Uterus (tissue), 4 donors: ENCODE results near the gene TPRA1. TPM values are rescaled to one million over a fixed set of nuclear protein-coding genes. Genes with fewer than 3 reads are reported as not detected.

Source experiments
- DNase-seq, 2 donors: peaks; one replicate each; pipeline ENCODE4 v3.0.0-alpha.2; 2019 to 2020
- H3K27ac ChIP-seq, 2 donors: fragments of 200-600 bp; sonication (generic); 1 replicate in 1 of 2; 2 replicates in 1 of 2; pipeline ENCODE4 v1.5.1; 2016 to 2018
- H3K27me3 ChIP-seq, 2 donors: fragments of 200-600 bp; sonication (generic); one replicate each; pipeline ENCODE4 v1.5.1; 2018 to 2019; ENCODE audit warnings: control low read depth in 1 of 2
- H3K36me3 ChIP-seq, 2 donors: fragments of 200-600 bp; sonication (generic); one replicate each; pipeline ENCODE4 v1.5.1; 2019; ENCODE audit warnings: control low read depth in 1 of 2
- H3K4me1 ChIP-seq, 2 donors: fragments of 200-600 bp; sonication (generic); one replicate each; pipeline ENCODE4 v1.5.1; 2018 to 2019; ENCODE audit warnings: control low read depth in 1 of 2
- H3K4me3 ChIP-seq, 2 donors: fragments of 200-600 bp; sonication (generic); 1 replicate in 1 of 2; 2 replicates in 1 of 2; pipeline ENCODE4 v1.5.1; 2018 to 2019; ENCODE audit warnings: mild to moderate bottlenecking in 1 of 2
- H3K9me3 ChIP-seq, 2 donors: fragments of 200-600 bp; sonication (generic); one replicate each; pipeline ENCODE4 v1.5.1; 2019; ENCODE audit warnings: control low read depth in 1 of 2
- POLR2A ChIP-seq, 2 donors: fragments of 450-650 bp; IDR thresholded peaks; one replicate each; pipeline ENCODE4 v1.6.1; 2016; ENCODE audit warnings: antibody characterized with exemption in 2 of 2, mild to moderate bottlenecking in 1 of 2, moderate library complexity in 1 of 2
- intact Hi-C: fragments of 100-400 bp; cut with DNase I; formaldehyde crosslinking; loops from one replicate; pipeline ENCODE4 v1.15.1; 2023; ENCODE audit warnings: low total_unique reads
- total RNA-seq, 4 donors: library from RNA; depleted of rRNA in 3 of 4; stranded (reverse); fragments of >200 nt in 3 of 4; gene quantifications; one replicate each; pipeline versions ENCODE4 v1.1.0 to v1.2.4, GENCODE V29; 2014 to 2023
- TF ChIP-seq, protein P1 (sequence below), 4 experiments: fragments of 200-600 bp in 2 of 4; fragments of 450-650 bp in 2 of 4; sonication (generic) in 2 of 4; IDR thresholded peaks; one replicate each; pipeline ENCODE4 v1.5.1; 2016 to 2019; ENCODE audit warnings: antibody characterized with exemption in 4 of 4, mild to moderate bottlenecking in 2 of 4, moderate library complexity in 1 of 4
- donor health status: DM: yes; HTN: yes; CAD: no.

Gene TPRA1
- total RNA-seq, 4 donors from 2014 or later, result 22.4 to 72.5 (median 37.7) TPM

DNA sequence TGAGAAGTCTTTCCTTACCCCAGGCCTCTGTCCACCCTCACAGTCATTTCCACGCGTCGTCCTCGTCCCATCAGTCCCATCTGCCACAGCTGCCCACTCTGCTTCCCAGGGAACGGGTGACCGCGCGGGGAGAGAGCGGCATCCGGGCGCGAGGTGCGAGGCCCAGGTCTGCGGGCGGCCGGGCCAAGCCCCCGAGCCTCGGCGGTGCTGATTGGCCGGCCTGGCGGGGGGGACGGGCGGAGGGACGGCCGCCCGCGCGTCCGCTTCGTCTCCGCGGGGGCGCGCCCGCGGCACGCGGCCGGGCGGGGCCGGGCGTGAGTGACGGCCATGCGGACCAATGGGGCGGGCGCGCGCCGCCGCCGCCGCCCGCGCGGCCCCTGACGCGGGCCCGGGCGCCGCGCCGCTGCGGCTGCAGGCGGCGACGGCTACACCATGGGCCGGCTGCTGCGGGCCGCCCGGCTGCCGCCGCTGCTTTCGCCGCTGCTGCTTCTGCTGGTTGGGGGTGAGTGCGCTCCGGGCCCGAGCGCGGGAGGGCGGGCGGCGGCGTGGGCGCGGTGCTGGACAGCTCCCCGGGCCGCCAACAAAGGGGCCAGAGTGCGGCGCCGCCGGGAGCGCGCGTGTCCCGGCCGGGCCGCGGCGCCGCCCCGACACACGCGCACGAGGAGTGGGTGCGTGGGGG is 38.4 kb upstream of the TPRA1 start, which contains the start of gene PODXL2:
Gene PODXL2, plus strand, starts transcription at position 398 of the 679 bp plus-strand sequence. Its CDS starts 35 bp downstream, at position 433.
- no peaks in the 10 kb centered on the region for H3K36me3 ChIP-seq
- peak within 1 kb of the TSS; percentile 22 to 47 for H3K4me3 ChIP-seq
- no peak within 1 kb of the TSS for H3K27ac ChIP-seq
- intact Hi-C loops, result no loop called here
- H3K4me1 ChIP-seq, result peaks cover 0 to 8% of the 10 kb centered on the region in 2 donors
- no peaks in the 10 kb centered on the region for H3K9me3 ChIP-seq
- peaks cover 0 to 4% of the 10 kb centered on the region in 2 donors for H3K27me3 ChIP-seq
- TF ChIP-seq POLR2A (IDR thresholded peaks at IDR 0.05), result no peak
- TF ChIP-seq, protein P1, sequence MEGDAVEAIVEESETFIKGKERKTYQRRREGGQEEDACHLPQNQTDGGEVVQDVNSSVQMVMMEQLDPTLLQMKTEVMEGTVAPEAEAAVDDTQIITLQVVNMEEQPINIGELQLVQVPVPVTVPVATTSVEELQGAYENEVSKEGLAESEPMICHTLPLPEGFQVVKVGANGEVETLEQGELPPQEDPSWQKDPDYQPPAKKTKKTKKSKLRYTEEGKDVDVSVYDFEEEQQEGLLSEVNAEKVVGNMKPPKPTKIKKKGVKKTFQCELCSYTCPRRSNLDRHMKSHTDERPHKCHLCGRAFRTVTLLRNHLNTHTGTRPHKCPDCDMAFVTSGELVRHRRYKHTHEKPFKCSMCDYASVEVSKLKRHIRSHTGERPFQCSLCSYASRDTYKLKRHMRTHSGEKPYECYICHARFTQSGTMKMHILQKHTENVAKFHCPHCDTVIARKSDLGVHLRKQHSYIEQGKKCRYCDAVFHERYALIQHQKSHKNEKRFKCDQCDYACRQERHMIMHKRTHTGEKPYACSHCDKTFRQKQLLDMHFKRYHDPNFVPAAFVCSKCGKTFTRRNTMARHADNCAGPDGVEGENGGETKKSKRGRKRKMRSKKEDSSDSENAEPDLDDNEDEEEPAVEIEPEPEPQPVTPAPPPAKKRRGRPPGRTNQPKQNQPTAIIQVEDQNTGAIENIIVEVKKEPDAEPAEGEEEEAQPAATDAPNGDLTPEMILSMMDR (IDR thresholded peaks at IDR 0.05), result no peak
- DNase-seq, result peak in 1 of 2 donors; percentile 48

DNA sequence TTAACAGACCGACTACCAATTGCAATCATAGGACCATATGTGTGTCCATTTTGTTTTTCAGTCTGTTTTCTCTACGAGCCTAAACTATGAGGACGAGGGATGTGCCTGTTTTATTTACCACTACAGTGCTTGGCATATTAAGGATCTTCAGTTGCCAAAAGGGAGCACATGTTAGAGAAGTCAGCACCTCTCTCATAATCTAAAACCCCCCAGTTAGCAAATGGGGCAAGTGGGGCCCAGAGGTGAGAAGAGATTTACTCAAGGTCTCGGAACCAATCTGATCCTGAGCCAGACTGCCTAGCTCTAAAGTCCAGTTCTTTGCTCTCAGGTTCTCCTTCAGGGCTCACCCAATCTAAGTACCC is 37.9 kb upstream of the TPRA1 start:
- Histone ChIP-seq H3K4me1 (peaks cover 0 to 8% of the 10 kb centered on the region in 2 donors), H3K27ac (no peak overlapping the region), H3K27me3 (peaks cover 0 to 4% of the 10 kb centered on the region in 2 donors), H3K4me3 (no peak overlapping the region), H3K9me3 (no peaks in the 10 kb centered on the region), H3K36me3 (no peaks in the 10 kb centered on the region)
- intact Hi-C loops, result no loop called here
- TF ChIP-seq POLR2A (IDR thresholded peaks at IDR 0.05), result no peak
- TF ChIP-seq, protein P1 (IDR thresholded peaks at IDR 0.05), result no peak
- no peak for DNase-seq

DNA sequence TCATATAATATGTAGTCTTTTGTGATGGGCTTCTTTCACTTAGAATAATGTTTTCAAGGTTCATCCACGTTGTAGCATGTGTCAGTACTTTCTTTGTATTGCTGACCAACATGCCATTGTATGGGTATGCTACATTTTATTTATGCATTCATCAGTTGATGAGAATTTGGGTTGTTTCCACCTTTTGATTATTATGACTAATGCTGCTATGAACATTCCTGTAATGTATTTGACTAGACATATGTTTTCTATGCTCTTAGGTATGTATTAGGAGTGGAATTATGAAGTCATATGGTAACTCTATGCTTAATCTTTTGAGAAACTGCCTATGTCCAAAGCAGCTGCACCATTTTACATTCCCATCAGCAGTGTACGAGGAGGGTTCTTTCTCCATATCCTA is 35.3 kb upstream of the TPRA1 start:
- intact Hi-C loops, result no loop called here
- Histone ChIP-seq H3K4me1 (peaks cover 0 to 8% of the 10 kb centered on the region in 2 donors), H3K9me3 (no peaks in the 10 kb centered on the region), H3K27ac (no peak overlapping the region), H3K27me3 (peaks cover 0 to 3% of the 10 kb centered on the region in 2 donors), H3K36me3 (no peaks in the 10 kb centered on the region), H3K4me3 (no peak overlapping the region)
- no peak for TF ChIP-seq POLR2A (IDR thresholded peaks at IDR 0.05)
- TF ChIP-seq, protein P1 (IDR thresholded peaks at IDR 0.05), result no peak
- no peak for DNase-seq

DNA sequence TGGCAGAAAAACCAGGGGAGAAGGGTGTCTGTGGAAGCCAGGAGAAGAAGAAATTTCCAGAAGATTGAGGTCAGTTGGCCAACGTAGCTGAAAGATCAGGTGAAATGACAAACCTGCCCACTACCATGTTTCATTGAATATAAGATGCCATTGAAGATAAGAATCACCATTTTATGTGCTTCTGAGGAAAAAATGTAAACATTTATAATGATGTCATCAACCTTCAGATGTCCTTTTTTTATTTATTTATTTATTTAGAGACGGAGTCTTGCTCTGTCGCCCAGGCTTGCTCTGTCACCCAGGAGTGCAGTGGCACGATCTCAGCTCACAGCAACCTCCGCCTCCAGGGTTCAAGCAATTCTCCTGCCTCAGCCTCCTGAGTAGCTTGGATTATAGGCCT is 33.5 kb upstream of the TPRA1 start:
- no peak for DNase-seq
- Histone ChIP-seq H3K36me3 (no peaks in the 10 kb centered on the region), H3K9me3 (no peaks in the 10 kb centered on the region), H3K27me3 (no peaks in the 10 kb centered on the region), H3K4me3 (no peak overlapping the region), H3K27ac (no peak overlapping the region), H3K4me1 (no peaks in the 10 kb centered on the region)
- TF ChIP-seq, protein P1 (IDR thresholded peaks at IDR 0.05), result no peak
- TF ChIP-seq POLR2A (IDR thresholded peaks at IDR 0.05), result no peak
- intact Hi-C loops, result no loop called here

DNA sequence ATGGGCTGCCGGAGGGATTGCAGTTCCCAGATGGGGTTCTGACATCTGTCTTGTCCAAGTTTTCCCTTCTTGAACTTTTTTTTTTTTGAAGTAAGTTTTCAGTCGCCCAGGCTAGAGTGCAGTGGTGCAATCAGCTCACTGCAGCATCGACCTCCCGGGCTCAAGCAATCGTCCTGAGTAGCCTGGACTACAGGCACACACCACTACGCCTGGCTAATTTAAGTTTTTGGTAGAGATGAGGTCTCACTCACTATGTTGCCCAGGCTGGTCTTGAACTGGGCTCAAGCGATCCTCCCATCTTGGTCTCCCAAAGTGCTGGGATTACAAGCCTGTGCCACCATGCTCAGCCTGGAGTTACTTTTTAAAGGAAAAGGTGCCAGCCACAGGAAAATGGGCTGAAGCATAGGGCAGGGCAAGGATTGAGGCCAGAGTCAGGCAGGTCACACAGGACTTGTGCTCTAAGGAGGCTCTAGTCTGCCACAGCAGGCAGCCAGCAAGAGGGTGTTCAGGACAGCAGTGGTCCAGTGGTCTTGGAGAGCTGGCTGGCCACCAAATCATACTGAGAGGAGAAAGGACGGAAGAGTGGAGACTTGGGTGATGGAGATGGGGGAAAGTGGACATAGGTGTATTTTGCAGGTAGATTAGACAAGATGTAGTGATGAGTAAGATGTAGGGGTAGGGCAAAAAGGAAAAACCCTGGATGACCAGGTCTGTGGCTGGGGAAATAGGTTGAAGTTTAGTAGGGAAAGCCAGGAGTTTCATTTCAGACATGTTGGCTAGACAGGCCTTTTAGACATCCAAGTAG is 32.4 kb upstream of the TPRA1 start:
- no peak for DNase-seq

More for the DNA sequence above, 32.4 kb upstream of the TPRA1 start:
- H3K4me1 ChIP-seq, result no peaks in the 10 kb centered on the region
- H3K9me3 ChIP-seq, result no peaks in the 10 kb centered on the region
- H3K36me3 ChIP-seq, result no peaks in the 10 kb centered on the region
- no peak for TF ChIP-seq POLR2A (IDR thresholded peaks at IDR 0.05)
- TF ChIP-seq, protein P1 (IDR thresholded peaks at IDR 0.05), result no peak
- H3K27me3 ChIP-seq, result no peaks in the 10 kb centered on the region
- intact Hi-C loops, result no loop called here
- H3K27ac ChIP-seq, result no peak overlapping the region
- no peak overlapping the region for H3K4me3 ChIP-seq
